Measurements from ENCODE around the gene WDR75. TPM values are rescaled to one million over a fixed set of nuclear protein-coding genes. Genes with fewer than 3 reads are reported as not detected.

Gene WDR75
- total and polyA plus RNA-seq, 5 donors = 12.6 to 20.0 (median 18.8) TPM

DNA sequence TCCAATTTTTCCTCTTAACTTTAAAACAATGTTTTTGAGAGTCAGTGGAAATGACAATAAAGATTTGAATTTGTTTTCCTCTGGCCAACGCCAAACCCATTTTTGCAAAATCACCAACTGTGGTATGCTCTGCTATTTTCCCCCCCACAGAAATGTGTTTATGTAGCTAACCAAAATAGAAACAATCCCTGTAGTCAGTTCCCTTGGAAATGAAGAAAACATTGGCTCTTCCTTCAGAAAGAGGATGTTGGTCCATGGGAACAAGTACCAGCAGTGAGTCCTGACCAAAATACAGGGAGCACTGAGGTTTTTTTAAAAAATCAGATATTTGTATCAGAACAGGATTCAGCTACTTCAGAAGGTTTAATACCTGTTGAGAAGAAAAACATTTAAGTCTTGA, 74.0 kb downstream of the WDR75 start:
- Histone ChIP-seq H3K27me3 (ENCODE audit: control insufficient read depth, insufficient read depth) (no peaks in the 10 kb centered on the region), H3K4me3 (ENCODE audit: low read length) (no peak overlapping the region), H3K27ac (ENCODE audit: low read length) (no peak overlapping the region), H3K4me1 (ENCODE audit: control insufficient read depth, insufficient read depth, low read length) (peaks cover 2% of the 10 kb centered on the region), H3K9me3 (ENCODE audit: control insufficient read depth, low read length) (no peaks in the 10 kb centered on the region)
- intact Hi-C loops (cut with DNase I) = no loop called here
- WGBS = 41% methylated on average over 1 of the region's 1 CpG
- peak; percentile 21 to 67 for ATAC-seq
- DNase-seq = no peak

DNA sequence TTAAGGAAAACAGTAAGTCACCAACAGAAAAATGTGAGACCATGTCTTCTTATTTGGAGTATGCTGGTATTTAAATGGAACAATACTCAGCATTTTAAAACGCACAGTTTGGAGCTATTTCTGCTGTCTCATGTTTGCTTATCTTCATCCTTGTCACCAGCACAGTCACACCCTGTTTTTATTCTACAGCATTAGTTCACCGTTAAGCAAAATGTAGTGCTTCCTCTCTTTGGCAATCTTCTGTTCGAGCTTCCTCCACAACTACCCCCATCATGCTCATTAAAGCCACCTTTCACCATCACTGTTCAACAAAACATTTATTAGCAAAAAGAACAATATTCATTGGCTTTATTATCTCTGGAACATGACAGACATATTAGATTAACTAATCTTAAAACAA, 75.3 kb downstream of the WDR75 start:
- DNase-seq (no peak), ATAC-seq (peak in 1 of 2 donors; percentile 29)
- Histone ChIP-seq H3K27me3 (ENCODE audit: control insufficient read depth, insufficient read depth) (no peaks in the 10 kb centered on the region), H3K4me1 (ENCODE audit: control insufficient read depth, insufficient read depth, low read length) (peaks cover 2% of the 10 kb centered on the region), H3K27ac (ENCODE audit: low read length) (no peak overlapping the region), H3K9me3 (ENCODE audit: control insufficient read depth, low read length) (no peaks in the 10 kb centered on the region), H3K4me3 (ENCODE audit: low read length) (no peak overlapping the region)
- WGBS = 32% methylated on average over 3 of the region's 3 CpGs
- intact Hi-C loops (cut with DNase I) = no loop called here

DNA sequence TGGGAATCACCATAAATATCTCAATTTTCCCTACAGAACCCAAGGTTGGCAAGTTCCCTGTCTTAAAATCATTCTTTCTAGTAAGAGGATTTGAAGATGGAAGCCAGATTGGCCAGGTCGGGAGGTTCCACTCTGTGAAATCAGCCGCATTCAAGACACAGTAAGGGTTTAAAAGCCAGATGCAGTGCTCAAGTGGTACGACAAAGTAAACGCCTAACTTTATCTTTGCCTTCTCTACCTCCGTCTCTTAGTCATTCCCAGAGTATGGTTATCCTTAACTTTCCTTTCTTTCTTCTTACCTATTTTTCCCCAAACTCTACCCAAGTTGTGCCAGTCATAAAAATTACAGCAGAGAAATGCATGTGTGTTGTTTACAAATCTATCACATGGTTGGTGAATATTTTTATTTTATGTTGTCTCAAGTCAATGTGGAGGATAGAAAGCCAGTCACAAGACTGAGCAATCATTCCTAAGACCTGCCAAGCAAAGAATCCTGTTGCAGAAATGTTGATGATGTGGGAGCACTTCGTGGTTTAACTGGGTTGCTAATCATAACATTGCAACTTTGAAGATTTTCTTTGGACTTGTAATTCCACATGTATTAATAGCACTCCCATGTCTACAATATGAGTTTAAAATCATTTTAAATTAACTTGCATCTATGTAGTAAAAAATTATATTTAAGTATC, 76.7 kb downstream of the WDR75 start:
- Histone ChIP-seq H3K27ac (ENCODE audit: low read length) (no peak overlapping the region), H3K4me3 (ENCODE audit: low read length) (no peak overlapping the region)
- intact Hi-C loops (cut with DNase I) = no loop called here

DNA sequence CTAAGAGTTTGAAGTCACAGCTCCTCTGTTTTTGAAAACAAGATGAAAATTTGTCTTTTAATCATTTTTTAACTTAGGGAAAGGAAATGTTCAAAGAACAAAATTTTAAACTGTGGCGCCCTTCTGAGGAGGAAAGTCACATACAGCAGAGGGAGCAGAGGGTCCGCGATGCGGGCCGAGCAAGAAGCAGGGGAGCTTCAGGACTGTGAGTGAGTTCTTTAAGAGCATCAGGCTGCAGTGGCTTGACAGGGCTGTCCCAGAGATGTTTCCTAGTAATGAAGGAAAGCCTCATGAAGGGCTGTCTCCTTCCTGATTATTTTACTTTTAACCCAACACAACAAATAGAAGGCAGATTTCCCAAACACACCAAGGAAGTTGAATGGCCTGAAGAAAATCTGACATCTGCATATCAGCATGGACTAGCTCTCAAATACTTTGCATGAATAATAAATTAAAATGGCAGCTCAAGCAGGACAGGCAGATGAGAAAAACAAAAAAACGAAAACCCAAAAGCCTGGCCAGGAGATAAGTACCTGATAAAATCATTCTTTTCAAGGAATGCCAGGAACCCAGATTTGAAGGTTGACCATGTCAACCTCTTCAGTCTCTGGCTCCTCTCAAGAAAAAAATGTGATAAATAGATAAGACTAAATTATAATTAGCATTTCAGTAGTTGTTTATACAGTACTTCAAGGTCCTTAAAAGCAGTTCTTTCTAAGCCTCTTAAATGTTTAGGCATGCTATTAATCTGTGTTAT, 78.5 kb downstream of the WDR75 start:
- ATAC-seq = no peak
- intact Hi-C loops (cut with DNase I) = no loop called here
- Histone ChIP-seq H3K27ac (ENCODE audit: low read length) (no peak overlapping the region), H3K4me1 (ENCODE audit: control insufficient read depth, insufficient read depth, low read length) (peaks cover 2% of the 10 kb centered on the region), H3K4me3 (ENCODE audit: low read length) (no peak overlapping the region), H3K9me3 (ENCODE audit: control insufficient read depth, low read length) (no peaks in the 10 kb centered on the region), H3K27me3 (ENCODE audit: control insufficient read depth, insufficient read depth) (no peaks in the 10 kb centered on the region)
- DNase-seq = no peak
- WGBS = 64% methylated on average over 6 of the region's 6 CpGs

More for the DNA sequence above, 76.7 kb downstream of the WDR75 start:
- H3K27me3 ChIP-seq (ENCODE audit: control insufficient read depth, insufficient read depth) = no peaks in the 10 kb centered on the region
- ATAC-seq (no peak), DNase-seq (no peak)
- 84% methylated on average over 6 of the region's 6 CpGs for WGBS
- peaks cover 2% of the 10 kb centered on the region for H3K4me1 ChIP-seq (ENCODE audit: control insufficient read depth, insufficient read depth, low read length)
- H3K9me3 ChIP-seq (ENCODE audit: control insufficient read depth, low read length) = no peaks in the 10 kb centered on the region

DNA sequence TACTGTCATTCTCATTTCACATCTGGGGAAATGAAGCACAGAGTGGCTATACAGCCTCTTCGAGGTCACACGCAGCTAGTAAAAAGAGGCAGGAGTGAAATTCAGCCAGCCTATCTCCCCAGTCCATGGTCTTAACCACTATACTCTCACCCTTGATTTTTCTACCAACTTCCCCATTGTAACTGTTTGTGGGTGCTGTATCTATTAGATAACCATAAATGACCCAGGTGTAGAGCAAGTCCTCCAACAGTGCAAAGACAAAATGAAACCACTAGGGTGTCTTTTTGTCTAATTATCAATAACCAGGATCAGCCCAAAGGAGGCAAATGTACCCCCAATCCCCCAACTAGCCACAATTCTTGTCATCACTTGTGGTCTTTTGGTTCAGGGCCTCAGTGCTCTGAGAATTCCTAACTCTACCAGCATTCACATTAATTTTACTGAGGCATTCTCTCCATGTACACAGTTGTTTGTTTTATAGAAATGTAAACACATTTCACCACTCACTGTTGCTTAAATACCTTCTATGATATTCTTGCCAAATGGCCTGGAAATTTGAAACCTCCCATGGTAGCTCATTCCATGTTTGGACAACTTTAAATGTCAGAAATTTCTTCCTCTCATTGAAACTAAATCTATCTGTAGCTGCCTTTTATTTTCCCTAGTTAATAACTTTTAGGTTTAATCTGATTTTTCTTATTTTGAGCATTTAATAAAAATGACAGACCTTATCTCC, 80.6 kb downstream of the WDR75 start:
- no peak for ATAC-seq
- no peak overlapping the region for H3K27ac ChIP-seq (ENCODE audit: low read length)
- H3K9me3 ChIP-seq (ENCODE audit: control insufficient read depth, low read length) = no peaks in the 10 kb centered on the region
- DNase-seq = no peak
- WGBS = 89% methylated on average over 2 of the region's 2 CpGs
- no peak overlapping the region for H3K4me3 ChIP-seq (ENCODE audit: low read length)
- intact Hi-C loops (cut with DNase I) = no loop called here
- H3K27me3 ChIP-seq (ENCODE audit: control insufficient read depth, insufficient read depth) = no peaks in the 10 kb centered on the region
- no peaks in the 10 kb centered on the region for H3K4me1 ChIP-seq (ENCODE audit: control insufficient read depth, insufficient read depth, low read length)

DNA sequence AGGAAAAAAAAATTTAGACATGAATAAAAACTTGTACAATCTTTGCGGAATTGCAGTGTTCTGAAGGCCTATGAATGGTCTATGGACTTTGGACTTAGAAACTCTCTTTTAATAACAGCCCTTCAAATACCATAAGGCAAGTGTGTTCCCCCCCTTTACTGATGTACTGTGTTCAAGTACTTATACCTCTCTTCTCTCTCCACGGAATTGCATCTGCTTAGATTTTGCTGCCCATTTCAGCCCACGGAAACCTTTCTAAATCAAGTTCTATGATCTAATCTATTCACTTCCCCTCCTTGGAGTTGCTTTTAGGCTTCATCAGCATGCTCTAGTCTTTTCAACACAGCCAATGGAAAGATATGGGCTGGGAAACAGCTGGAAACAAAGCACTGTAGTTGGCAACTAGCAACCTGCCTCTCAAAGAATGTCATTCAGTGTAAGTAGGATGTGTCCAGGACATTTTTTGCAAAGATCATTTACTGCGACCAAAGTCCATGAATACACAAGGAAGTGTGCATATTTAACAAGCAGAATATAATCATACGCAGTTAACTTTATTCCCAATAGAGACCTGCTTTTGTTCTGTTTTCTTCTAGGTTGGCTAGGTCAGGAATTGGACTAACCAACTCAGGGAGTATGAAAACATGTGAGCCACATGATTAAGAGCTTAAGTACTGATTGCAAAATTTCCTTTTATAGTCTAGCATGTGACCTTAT, 81.3 kb downstream of the WDR75 start:
- no peak overlapping the region for H3K27ac ChIP-seq (ENCODE audit: low read length)
- no peaks in the 10 kb centered on the region for H3K27me3 ChIP-seq (ENCODE audit: control insufficient read depth, insufficient read depth)
- H3K9me3 ChIP-seq (ENCODE audit: control insufficient read depth, low read length) = no peaks in the 10 kb centered on the region
- H3K4me3 ChIP-seq (ENCODE audit: low read length) = no peak overlapping the region
- whole genome bisulfite sequencing = 43% methylated on average over 5 of the region's 5 CpGs
- peak; percentile 76 to 78 for ATAC-seq
- H3K4me1 ChIP-seq (ENCODE audit: control insufficient read depth, insufficient read depth, low read length) = no peaks in the 10 kb centered on the region
- intact Hi-C loops (cut with DNase I) = no loop called here
- DNase-seq = no peak

DNA sequence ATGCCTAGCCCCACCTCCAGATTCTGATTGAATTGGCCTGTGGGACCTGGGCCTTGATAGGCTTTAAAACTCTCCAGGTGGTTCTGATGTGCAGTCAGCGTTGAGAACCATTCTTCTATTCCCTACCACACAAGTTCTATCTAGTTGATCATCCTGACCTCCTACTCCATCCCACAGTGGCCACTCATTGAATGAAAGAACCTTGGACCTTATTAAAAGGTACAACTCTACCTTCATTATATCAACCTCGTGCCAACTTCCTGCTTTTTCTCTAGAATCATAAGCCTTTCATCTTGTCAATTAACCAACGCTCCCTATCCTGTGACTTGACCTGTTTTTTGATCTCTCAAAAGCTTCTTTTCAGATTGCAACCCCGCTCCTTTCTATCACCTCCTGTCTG, 83.5 kb downstream of the WDR75 start:
- no peak overlapping the region for H3K27ac ChIP-seq (ENCODE audit: low read length)
- no peaks in the 10 kb centered on the region for H3K4me1 ChIP-seq (ENCODE audit: control insufficient read depth, insufficient read depth, low read length)
- ATAC-seq (no peak), DNase-seq (no peak)
- H3K9me3 ChIP-seq (ENCODE audit: control insufficient read depth, low read length) = no peaks in the 10 kb centered on the region
- H3K27me3 ChIP-seq (ENCODE audit: control insufficient read depth, insufficient read depth) = no peaks in the 10 kb centered on the region
- 83% methylated on average over 4 of the region's 4 CpGs for WGBS
- intact Hi-C loops (cut with DNase I) = no loop called here
- H3K4me3 ChIP-seq (ENCODE audit: low read length) = no peak overlapping the region

Other genes starting within 250 kb of the WDR75 start
- 10 to 100 TPM; 50.5 to 86.9 (median 73.9) TPM for gene SLC40A1, start 139.3 kb downstream of the WDR75 start, total RNA-seq
- gene SLC40A1, start 139.3 kb downstream of the WDR75 start, polyA plus RNA-seq = 32.2 TPM
- 10 to 100 TPM; 29.9 to 38.7 (median 31.7) TPM for gene ASNSD1, start 220.0 kb downstream of the WDR75 start, total RNA-seq
- 36.1 TPM for gene ASNSD1, start 220.0 kb downstream of the WDR75 start, polyA plus RNA-seq
- 10 to 100 TPM in 3 of 4 donors, 1 to 10 TPM in 1; 9.2 to 12.0 (median 11.0) TPM for gene ANKAR, start 233.2 kb downstream of the WDR75 start, total RNA-seq
- gene ANKAR, start 233.2 kb downstream of the WDR75 start, polyA plus RNA-seq = 2.5 TPM

Data from right cardiac atrium (tissue), 5 donors.